Colonic mucosa (tissue), 4 donors: ENCODE results near the gene GABBR2. TPM values are rescaled to one million over a fixed set of nuclear protein-coding genes. Genes with fewer than 3 reads are reported as not detected.

Source experiments
- DNase-seq: peaks from one replicate; pipeline ENCODE4 v3.0.0-alpha.2; 2020
- H3K27ac ChIP-seq: fragments of 200-600 bp; one replicate; pipeline ENCODE4 v1.8.0; 2021
- H3K27me3 ChIP-seq: fragments of 200-600 bp; one replicate; pipeline ENCODE4 v1.8.0; 2021
- H3K36me3 ChIP-seq: fragments of 200-600 bp; one replicate; pipeline ENCODE4 v1.8.0; 2021
- H3K4me1 ChIP-seq: fragments of 200-600 bp; one replicate; pipeline ENCODE4 v1.8.0; 2021; ENCODE audit warnings: mild to moderate bottlenecking
- H3K4me3 ChIP-seq: fragments of 200-600 bp; one replicate; pipeline ENCODE4 v1.8.0; 2021
- H3K9ac ChIP-seq, 2 donors: one replicate each; pipeline ENCODE4 v1.7.0; 2013; ENCODE audit warnings: control low read depth in 2 of 2, low read depth in 2 of 2, low read length in 2 of 2
- H3K9me3 ChIP-seq: fragments of 200-600 bp; one replicate; pipeline ENCODE4 v1.8.0; 2021
- CTCF ChIP-seq: fragments of 200-600 bp; IDR thresholded peaks from one replicate; pipeline ENCODE4 v1.8.0; 2022; ENCODE audit warnings: antibody characterized with exemption, mild to moderate bottlenecking
- intact Hi-C: fragments of 100-400 bp; cut with DNase I; formaldehyde crosslinking; loops from one replicate; pipeline ENCODE4 v1.14.1; 2022
- total RNA-seq, 2 donors: library from RNA; stranded (reverse); fragmentation: NEBNext Ultra II Directional in 1 of 2; extraction: Animal tissue kit (Norgen Biotek cat#: 25700) in 1 of 2; gene quantifications; one replicate each; pipeline ENCODE4 v1.2.1, GENCODE V29; 2021
- donor health status: healthy.
- donor health status: DM: no; HTN: no; CAD: no.
- donor health status: DM: no; HTN: no; CAD: no.

The GABBR2 gene
- total RNA-seq, 2 donors from 2014 or later = 0.05 TPM; not detected in 1

GRCh38 chr9:98369471-98369870, 339.3 kb downstream of the GABBR2 start:
- Histone ChIP-seq H3K27me3 (no peaks in the 10 kb centered on the region), H3K9me3 (no peaks in the 10 kb centered on the region), H3K4me3 (no peak overlapping the region), H3K27ac (no peak overlapping the region), H3K36me3 (no peaks in the 10 kb centered on the region), H3K9ac (no peak overlapping the region), H3K4me1 (no peaks in the 10 kb centered on the region)
- intact Hi-C loops = no loop called here
- no peak for DNase-seq
- no peak for TF ChIP-seq CTCF

DNA sequence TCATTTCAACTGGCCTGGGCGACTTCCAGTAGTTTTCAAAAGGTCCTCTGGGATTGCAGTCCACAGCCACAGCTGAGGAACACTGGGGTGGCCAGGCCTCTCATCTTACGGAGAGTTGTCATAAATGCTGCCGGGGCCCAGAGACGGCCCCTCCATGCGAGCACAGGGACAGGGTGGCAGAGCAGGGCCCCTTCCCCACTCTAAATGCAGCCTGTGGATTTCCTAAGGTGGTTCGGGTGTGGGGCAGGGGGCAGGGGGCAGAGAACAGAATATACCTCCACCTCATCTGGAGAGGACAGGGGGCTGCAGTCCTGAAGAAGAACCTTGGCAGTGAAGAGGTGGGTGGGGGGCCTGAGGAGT, 339.7 kb downstream of the GABBR2 start:
- no peak overlapping the region for H3K4me3 ChIP-seq
- H3K9me3 ChIP-seq = no peaks in the 10 kb centered on the region
- H3K4me1 ChIP-seq = no peaks in the 10 kb centered on the region
- intact Hi-C loops = no loop called here
- no peak for DNase-seq
- no peak overlapping the region for H3K27ac ChIP-seq
- no peak for TF ChIP-seq CTCF
- no peak overlapping the region for H3K9ac ChIP-seq
- H3K36me3 ChIP-seq = no peaks in the 10 kb centered on the region
- H3K27me3 ChIP-seq = no peaks in the 10 kb centered on the region

GRCh38 chr9:98368366-98369065, 340.2 kb downstream of the GABBR2 start:
- no peak overlapping the region for H3K27ac ChIP-seq
- H3K4me1 ChIP-seq = no peaks in the 10 kb centered on the region
- no peak for DNase-seq
- H3K9me3 ChIP-seq = no peaks in the 10 kb centered on the region
- H3K36me3 ChIP-seq = no peaks in the 10 kb centered on the region
- no peak for TF ChIP-seq CTCF
- no peak overlapping the region for H3K4me3 ChIP-seq
- H3K9ac ChIP-seq = no peak overlapping the region
- intact Hi-C loops = no loop called here
- H3K27me3 ChIP-seq = no peaks in the 10 kb centered on the region

DNA sequence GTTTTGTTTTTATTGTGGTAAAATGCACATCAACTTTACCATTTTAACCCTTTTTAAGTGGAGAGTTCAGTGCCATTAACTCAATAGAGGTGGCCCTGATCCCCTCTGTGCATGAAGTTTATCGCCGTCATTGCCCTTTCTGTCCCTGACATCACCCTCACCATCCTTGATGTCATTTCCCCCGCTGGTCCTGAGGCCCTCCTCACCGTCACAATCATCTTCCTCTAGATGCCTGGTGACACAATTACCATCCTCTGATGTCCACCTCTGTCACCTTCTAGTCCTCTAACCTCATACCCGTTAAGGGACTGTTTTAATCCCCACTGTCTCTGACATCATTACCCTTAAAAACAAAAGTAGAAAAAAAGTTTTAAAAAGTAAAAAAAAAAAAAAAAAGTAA, 340.8 kb downstream of the GABBR2 start:
- Histone ChIP-seq H3K36me3 (no peaks in the 10 kb centered on the region), H3K4me1 (no peaks in the 10 kb centered on the region), H3K27me3 (no peaks in the 10 kb centered on the region), H3K27ac (no peak overlapping the region), H3K9ac (no peak overlapping the region), H3K4me3 (no peak overlapping the region), H3K9me3 (no peaks in the 10 kb centered on the region)
- intact Hi-C loops = no loop called here
- DNase-seq = no peak
- no peak for TF ChIP-seq CTCF

DNA sequence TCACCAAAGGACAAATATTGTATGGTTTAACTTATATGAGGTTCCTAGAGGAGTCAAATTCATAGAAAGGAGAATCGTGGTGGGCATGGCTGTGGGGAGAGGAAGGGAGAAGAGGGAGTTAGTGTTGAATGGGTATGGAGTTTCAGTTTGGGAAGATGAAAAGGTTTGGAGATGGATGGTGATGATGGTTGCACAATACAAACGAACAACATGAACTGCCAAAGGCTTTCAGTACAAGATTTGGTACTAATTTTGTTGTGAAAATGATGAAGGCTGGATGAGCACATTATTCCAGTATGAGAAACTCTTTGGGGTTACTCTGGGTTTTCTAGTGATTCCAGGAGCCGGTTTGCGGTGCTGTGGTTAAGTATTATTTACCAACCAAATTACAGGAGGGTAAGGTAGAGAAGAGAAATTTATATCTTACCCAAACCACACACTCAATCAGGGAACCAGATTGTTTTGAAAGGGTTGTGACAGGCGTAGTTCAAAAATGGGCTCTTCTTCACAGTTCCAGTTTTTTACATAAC, 341.3 kb downstream of the GABBR2 start:
- no peaks in the 10 kb centered on the region for H3K36me3 ChIP-seq
- no peak for DNase-seq
- no peaks in the 10 kb centered on the region for H3K4me1 ChIP-seq
- no peaks in the 10 kb centered on the region for H3K27me3 ChIP-seq
- H3K27ac ChIP-seq = no peak overlapping the region
- H3K4me3 ChIP-seq = no peak overlapping the region
- H3K9me3 ChIP-seq = no peaks in the 10 kb centered on the region
- intact Hi-C loops = no loop called here
- no peak overlapping the region for H3K9ac ChIP-seq
- TF ChIP-seq CTCF = no peak
